OCI-LY3 (cell line): ENCODE measurements around the gene COPS4.

Source experiments
- CTCF ChIP-seq: fragments of 200-600, 300-600 bp; sonication (generic); IDR thresholded peaks from 2 replicates; pipeline ENCODE4 v1.5.1; 2014; ENCODE audit warnings: antibody characterized with exemption, low read length, low read depth
- EZH2phosphoT487 ChIP-seq: fragments of 200-600 bp; shearing (Covaris generic); IDR thresholded peaks from 2 replicates; pipeline ENCODE4 v1.6.1; 2018; ENCODE audit warnings: antibody characterized with exemption, mixed run types, low read depth

- TF ChIP-seq CTCF (no peak), EZH2phosphoT487 (no peak)
Measured at GRCh38 chr4:83075311-83076095, 40.5 kb downstream of the COPS4 start.
